WERI-Rb-1 (cell line): ENCODE measurements around the gene GPR84.

Experiments
- DNase-seq: peaks from one replicate; pipeline ENCODE4 v3.0.0-alpha.2; 2020
- H3K27ac ChIP-seq: fragments of 250-450 bp; sonication (Bioruptor Pico); 2 replicates; pipeline ENCODE4 v1.5.1; 2020; ENCODE audit warnings: mild to moderate bottlenecking, moderate library complexity
- H3K27me3 ChIP-seq: fragments of 250-450 bp; sonication (Bioruptor Pico); 2 replicates; pipeline ENCODE4 v1.5.1; 2021; ENCODE audit warnings: mild to moderate bottlenecking, low read depth, moderate library complexity; ENCODE audit not compliant: insufficient read depth, severe bottlenecking
- H3K36me3 ChIP-seq: fragments of 250-450 bp; sonication (Bioruptor Pico); 2 replicates; pipeline ENCODE4 v1.5.1; 2020; ENCODE audit warnings: mild to moderate bottlenecking, moderate library complexity
- H3K4me3 ChIP-seq: 2 replicates; pipeline ENCODE4 v1.5.1; 2011; ENCODE audit warnings: low read depth, mild to moderate bottlenecking, control low read depth, low read length
- H3K9me3 ChIP-seq: fragments of 250-450 bp; sonication (Bioruptor Pico); 2 replicates; pipeline ENCODE4 v1.5.1; 2021; ENCODE audit warnings: mild to moderate bottlenecking, moderate library complexity; ENCODE audit not compliant: severe bottlenecking
- TF ChIP-seq, protein P1 (sequence below): IDR thresholded peaks from 2 replicates; pipeline ENCODE4 v1.5.1; 2011; ENCODE audit warnings: low read depth, mild to moderate bottlenecking, control low read depth, inconsistent platforms, low read length

The GPR84 gene

DNA sequence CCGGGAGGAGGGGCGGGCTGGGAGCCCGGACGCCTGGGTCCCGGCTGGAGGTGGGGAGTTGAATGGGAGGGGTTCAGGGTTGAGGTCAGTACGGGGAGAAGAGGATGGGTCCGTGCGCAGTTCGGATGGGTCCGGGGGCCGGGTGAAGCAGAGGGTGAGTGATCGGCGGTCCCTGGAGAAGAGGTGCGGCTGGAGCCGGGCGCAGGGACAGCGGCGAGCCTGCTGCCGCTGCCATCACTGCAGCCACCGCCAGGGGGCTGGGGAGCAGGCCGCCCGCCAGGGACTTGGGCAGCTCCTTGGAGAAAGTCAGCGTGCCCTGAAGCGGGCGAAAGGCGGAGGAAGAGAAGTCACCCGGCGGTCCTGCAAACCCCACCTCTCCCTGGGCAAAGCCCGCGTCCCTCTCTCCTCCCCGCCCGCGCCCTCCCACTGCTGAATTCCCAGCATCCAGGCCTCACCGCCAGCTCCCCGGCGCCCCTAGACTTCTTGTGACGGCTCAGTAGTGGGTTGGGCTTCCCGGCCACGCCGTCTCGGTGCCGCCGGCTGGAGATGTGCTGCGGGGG is 6.0 kb upstream of the GPR84 start:
- Histone ChIP-seq H3K27me3 (no peaks in the 10 kb centered on the region), H3K36me3 (peaks cover 63% of the 10 kb centered on the region), H3K9me3 (no peaks in the 10 kb centered on the region), H3K4me3 (no peak overlapping the region), H3K27ac (peak overlapping the region; percentile 61)
- TF ChIP-seq, protein P1, sequence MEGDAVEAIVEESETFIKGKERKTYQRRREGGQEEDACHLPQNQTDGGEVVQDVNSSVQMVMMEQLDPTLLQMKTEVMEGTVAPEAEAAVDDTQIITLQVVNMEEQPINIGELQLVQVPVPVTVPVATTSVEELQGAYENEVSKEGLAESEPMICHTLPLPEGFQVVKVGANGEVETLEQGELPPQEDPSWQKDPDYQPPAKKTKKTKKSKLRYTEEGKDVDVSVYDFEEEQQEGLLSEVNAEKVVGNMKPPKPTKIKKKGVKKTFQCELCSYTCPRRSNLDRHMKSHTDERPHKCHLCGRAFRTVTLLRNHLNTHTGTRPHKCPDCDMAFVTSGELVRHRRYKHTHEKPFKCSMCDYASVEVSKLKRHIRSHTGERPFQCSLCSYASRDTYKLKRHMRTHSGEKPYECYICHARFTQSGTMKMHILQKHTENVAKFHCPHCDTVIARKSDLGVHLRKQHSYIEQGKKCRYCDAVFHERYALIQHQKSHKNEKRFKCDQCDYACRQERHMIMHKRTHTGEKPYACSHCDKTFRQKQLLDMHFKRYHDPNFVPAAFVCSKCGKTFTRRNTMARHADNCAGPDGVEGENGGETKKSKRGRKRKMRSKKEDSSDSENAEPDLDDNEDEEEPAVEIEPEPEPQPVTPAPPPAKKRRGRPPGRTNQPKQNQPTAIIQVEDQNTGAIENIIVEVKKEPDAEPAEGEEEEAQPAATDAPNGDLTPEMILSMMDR: peak; percentile 94
- peak; percentile 82 for DNase-seq

DNA sequence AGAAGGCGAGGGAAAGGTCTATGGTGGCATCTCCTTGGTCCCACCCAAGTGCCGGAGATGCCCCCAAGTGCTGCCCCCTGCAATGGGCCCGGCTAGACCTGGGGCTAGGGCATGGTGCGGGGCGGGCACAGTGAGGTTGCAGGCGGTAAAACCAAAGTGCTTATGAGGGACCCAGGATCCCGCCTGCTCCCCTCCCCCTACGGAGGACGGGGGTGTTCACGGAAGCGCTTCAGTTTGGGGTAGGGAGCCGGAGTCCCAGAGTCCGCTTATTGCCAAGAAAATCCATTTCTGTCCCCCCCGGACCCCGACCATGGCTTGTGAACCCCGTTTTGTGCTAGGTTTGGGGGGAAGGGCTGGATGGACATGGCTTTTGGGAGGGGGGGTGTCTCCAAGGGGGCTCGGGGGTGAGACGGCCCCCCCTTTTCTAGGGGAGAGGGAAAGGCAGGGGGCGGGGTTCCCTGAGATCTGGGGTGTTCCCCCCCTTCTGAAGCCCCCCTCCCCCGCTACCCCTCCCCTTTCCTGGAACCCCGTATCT is 5.4 kb upstream of the GPR84 start:
- TF ChIP-seq, protein P1: no peak
- Histone ChIP-seq H3K27me3 (no peaks in the 10 kb centered on the region), H3K4me3 (no peak overlapping the region), H3K9me3 (no peaks in the 10 kb centered on the region), H3K27ac (no peak overlapping the region; the same call in 1 of the 2 replicates), H3K36me3 (peaks cover 57% of the 10 kb centered on the region)
- DNase-seq: no peak

DNA sequence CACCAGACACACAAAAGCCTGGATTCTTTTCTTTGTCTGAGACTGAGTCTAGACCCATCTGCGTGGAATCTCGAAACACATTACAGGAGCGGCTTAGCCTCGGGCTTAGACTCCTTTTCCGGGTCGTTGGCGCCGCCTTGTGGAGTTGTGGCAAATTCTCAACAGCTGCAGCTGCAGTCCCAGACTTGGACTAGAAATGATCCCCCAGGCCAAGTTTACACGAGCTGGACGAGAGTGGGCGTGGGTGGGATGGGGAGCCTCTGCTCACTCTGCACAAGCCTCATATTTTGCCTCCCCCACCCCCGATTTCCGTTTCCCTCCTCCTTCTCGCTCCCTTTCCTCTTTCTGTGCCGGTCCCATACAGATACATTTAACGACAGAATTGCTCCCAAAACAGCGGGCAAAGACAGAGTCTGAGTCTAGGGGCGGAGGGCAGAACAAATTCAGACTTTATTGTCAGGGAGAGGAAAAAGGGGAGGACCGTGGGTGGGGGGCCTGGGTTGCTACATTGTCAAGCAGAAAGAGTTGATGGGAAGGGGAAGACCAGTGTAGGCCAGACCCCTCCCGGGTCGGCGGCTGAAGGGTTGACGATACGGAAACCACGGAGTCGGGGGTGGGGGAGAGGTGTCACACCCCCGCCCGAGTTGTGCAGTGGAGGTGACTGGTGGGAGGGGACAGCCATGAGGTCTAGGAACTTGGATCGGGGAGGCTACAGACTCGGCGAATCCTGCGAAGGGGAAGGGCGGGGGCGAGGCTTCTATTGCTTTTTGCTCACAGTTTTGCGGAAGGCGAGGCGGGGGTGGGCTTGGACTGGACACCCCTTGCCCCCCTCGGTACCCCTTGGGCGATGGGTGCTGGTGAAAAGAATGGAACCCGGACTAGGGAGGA is 4.7 kb upstream of the GPR84 start:
- peaks cover 50% of the 10 kb centered on the region for H3K36me3 ChIP-seq
- TF ChIP-seq, protein P1: peak; percentile 90
- peak overlapping the region; percentile 81 for H3K27ac ChIP-seq
- no peak overlapping the region for H3K4me3 ChIP-seq
- H3K9me3 ChIP-seq: no peaks in the 10 kb centered on the region
- H3K27me3 ChIP-seq: no peaks in the 10 kb centered on the region
- peak; percentile 94 for DNase-seq

DNA sequence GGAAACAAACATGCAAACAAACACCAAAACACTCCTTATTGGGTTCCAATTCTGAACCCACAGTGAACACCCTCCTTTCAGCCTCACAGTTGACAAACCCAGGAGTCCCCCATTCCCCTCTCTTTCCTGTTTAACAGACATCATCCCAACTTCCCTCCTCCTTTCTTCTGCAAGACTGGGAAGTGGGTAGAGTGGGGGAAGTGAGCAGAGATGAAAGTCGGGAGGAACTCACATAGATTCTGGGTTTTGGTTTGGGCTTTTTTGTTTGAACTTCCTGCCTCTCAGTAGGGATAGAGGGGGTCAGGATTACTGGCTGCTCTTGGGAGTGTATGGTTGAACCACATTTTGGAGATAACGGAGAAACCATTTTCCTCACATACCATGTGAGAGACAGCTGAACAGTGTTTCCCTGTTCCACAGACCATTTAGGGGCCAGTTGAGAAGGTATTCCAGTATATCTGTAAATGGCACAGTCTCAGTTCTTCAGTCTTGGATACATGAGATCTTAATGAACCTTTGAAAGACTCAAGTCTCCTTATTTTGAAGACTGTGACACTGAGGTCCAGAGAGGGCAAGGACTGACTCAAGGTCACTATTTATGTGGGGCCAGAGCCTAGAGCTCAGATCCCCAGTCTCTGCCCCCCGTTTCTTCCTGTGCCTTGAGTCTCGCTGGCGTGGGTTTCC is 3.9 kb upstream of the GPR84 start:
- peak overlapping the region; percentile 81 for H3K27ac ChIP-seq
- TF ChIP-seq, protein P1: no peak
- no peak overlapping the region for H3K4me3 ChIP-seq
- DNase-seq: no peak
- no peaks in the 10 kb centered on the region for H3K9me3 ChIP-seq
- H3K27me3 ChIP-seq: no peaks in the 10 kb centered on the region
- H3K36me3 ChIP-seq: peaks cover 42% of the 10 kb centered on the region

DNA sequence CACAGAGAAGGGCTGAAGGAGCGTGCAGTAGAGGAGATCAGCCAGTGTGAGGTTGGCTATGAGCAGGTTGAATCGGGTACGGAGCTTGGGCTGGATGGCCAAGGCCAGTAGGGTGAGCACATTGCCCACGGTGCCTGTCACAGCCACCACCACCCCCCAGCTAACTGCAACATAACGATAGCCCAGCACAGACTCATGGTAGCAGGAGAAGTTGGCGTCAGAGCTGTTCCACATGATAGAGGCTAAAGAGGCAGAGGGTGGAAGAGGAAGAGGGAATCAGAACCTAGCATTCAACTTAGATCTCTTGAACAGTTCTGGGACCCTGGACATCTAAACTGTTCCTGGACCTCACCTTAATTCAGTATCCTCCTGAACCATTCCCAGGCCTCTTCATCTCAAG is 668 bp downstream of the GPR84 start:
- Histone ChIP-seq H3K36me3 (no peaks in the 10 kb centered on the region; the same call in 1 of the 2 replicates), H3K4me3 (no peak overlapping the region), H3K27ac (no peak overlapping the region), H3K9me3 (no peaks in the 10 kb centered on the region), H3K27me3 (no peaks in the 10 kb centered on the region)
- TF ChIP-seq, protein P1: no peak
- DNase-seq: no peak
